Activated CD8-positive, alpha-beta T cell treated with anti-CD3 and anti-CD28 coated beads for 36 hours (primary cell): Measurements from ENCODE around the gene ARMC6. TPM values are rescaled to one million over a fixed set of nuclear protein-coding genes. Genes with fewer than 3 reads are reported as not detected.

ENCODE experiments used
- ATAC-seq: fragments of 200-7000 bp; cut with Tn5 transposase; one replicate; pipeline ENCODE4 v1.10.0; 2021; ENCODE audit warnings: mild to moderate bottlenecking, moderate library complexity
- CTCF ChIA-PET: fragments of 350-600 bp; sonication (Branson Sonifier 250); formaldehyde crosslinking; loops from one replicate; lab custom pipeline; 2021; ENCODE audit warnings: antibody characterized with exemption; lab: Charles Lee
- POLR2A ChIA-PET: fragments of 350-600 bp; sonication (Branson Sonifier 250); formaldehyde crosslinking; loops from one replicate; lab custom pipeline; 2021; ENCODE audit warnings: antibody characterized with exemption; lab: Charles Lee
- DNase-seq: peaks from one replicate; pipeline ENCODE4 v3.0.0-alpha.2; 2020
- H3K27ac Mint-ChIP-seq: one replicate; pipeline ENCODE4 v1.8.0; 2021; ENCODE audit warnings: mild to moderate bottlenecking, mixed read lengths
- H3K27me3 Mint-ChIP-seq: one replicate; pipeline ENCODE4 v1.8.0; 2021; ENCODE audit warnings: mixed read lengths
- H3K36me3 Mint-ChIP-seq: one replicate; pipeline ENCODE4 v1.8.0; 2021; ENCODE audit warnings: low read depth, mixed read lengths
- H3K4me1 Mint-ChIP-seq: one replicate; pipeline ENCODE4 v1.8.0; 2021; ENCODE audit warnings: low read depth, mixed read lengths
- H3K4me3 Mint-ChIP-seq: one replicate; pipeline ENCODE4 v1.8.0; 2021; ENCODE audit warnings: mild to moderate bottlenecking, moderate library complexity, mixed read lengths
- H3K9me3 Mint-ChIP-seq: one replicate; pipeline ENCODE4 v1.8.0; 2021; ENCODE audit warnings: mixed read lengths
- intact Hi-C: fragments of 100-400 bp; cut with micrococcal nuclease; formaldehyde crosslinking; loops from one replicate; pipeline ENCODE4 v1.10.0; 2022
- total RNA-seq, 2 experiments: library from RNA; stranded (reverse); gene quantifications; one replicate each; pipeline ENCODE4 v1.2.3, GENCODE V29; 2021
- TF ChIP-seq, protein P1 (sequence below): fragments of 200-600 bp; IDR thresholded peaks from one replicate; pipeline ENCODE4 v1.8.0; 2022; ENCODE audit warnings: antibody characterized with exemption, mild to moderate bottlenecking

ARMC6 gene
- total RNA-seq, 2 experiments from 2014 or later = 34.2 to 42.8 TPM

DNA sequence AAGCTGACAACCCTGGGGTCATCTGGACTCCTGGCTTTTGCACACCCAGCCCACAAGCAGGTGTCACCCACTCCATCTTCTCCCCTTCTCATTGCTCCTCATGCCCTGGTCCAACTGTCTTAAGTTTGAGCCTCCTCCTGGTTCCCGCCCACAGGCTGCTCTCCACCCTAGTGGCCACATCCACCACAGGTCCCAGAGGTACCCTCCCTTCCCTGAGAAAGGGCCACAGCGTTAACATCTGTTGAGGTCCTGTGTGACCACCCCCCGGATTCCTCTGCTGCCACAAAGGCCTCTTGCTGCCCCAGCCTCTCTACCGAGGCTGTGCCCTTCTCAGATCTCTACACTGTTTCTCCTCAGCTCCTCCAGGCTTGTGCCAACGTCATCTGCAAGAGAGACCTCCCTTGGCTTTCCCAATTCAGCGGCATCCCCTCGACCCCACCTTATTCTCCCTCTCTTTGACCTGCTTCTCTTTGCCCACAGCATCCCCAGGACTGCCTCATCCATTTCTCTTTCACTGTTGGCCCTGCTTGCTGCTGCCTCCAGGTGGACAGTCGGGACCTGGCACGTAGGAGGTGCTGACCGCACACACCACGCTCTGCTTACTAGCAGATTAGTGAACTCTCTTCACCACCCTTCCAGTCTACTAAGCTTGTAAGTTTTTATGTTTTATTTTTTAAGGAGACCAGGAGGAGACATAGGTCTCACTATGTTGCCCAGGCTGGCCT lies 33.3 kb upstream of the ARMC6 start:
- TF ChIP-seq, protein P1, sequence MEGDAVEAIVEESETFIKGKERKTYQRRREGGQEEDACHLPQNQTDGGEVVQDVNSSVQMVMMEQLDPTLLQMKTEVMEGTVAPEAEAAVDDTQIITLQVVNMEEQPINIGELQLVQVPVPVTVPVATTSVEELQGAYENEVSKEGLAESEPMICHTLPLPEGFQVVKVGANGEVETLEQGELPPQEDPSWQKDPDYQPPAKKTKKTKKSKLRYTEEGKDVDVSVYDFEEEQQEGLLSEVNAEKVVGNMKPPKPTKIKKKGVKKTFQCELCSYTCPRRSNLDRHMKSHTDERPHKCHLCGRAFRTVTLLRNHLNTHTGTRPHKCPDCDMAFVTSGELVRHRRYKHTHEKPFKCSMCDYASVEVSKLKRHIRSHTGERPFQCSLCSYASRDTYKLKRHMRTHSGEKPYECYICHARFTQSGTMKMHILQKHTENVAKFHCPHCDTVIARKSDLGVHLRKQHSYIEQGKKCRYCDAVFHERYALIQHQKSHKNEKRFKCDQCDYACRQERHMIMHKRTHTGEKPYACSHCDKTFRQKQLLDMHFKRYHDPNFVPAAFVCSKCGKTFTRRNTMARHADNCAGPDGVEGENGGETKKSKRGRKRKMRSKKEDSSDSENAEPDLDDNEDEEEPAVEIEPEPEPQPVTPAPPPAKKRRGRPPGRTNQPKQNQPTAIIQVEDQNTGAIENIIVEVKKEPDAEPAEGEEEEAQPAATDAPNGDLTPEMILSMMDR = no peak
- intact Hi-C loops = no loop called here
- Mint-ChIP-seq H3K4me3 (no peak overlapping the region), H3K9me3 (no peaks in the 10 kb centered on the region), H3K27me3 (no peaks in the 10 kb centered on the region), H3K36me3 (peaks cover 42% of the 10 kb centered on the region), H3K4me1 (peaks cover 12% of the 10 kb centered on the region), H3K27ac (no peak overlapping the region)
- DNase-seq = no peak
- CTCF ChIA-PET = interaction anchor here (1.6 kb wide), 1 partner anchor 13 kb away, joined by 4 read pairs; no protein-coding TSS in a partner anchor
- POLR2A ChIA-PET = no interaction called here
- no peak for ATAC-seq

DNA sequence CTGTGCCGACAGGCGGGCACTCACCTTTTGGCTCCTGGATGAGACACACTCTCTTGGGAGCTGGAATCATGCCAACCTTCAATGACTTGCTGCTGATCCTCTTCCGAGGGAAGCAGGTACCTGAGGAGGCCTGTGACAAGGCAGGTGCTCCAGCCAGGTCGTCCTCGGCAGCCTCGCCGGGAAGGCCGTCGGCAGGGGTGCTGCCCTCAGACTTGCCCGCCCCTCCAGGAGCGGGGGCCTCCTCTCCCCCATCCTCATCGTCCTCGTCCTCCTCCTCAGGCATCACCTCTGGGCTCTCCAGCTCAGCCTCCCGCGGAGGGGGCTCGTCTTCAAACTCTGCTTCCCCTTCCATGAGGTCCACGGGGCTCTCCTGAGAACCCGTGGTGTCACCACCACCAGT lies 29.3 kb upstream of the ARMC6 start:
- no peaks in the 10 kb centered on the region for H3K9me3 Mint-ChIP-seq
- DNase-seq (no peak), ATAC-seq (no peak)
- ChIA-PET CTCF (no interaction called here), POLR2A (interaction anchor here (0.8 kb wide), 1 partner anchor 78 kb away, joined by 4 read pairs; no protein-coding TSS in a partner anchor)
- peaks cover 12% of the 10 kb centered on the region for H3K4me1 Mint-ChIP-seq
- H3K36me3 Mint-ChIP-seq = peaks cover 45% of the 10 kb centered on the region
- intact Hi-C loops = no loop called here
- no peaks in the 10 kb centered on the region for H3K27me3 Mint-ChIP-seq
- no peak overlapping the region for H3K27ac Mint-ChIP-seq
- TF ChIP-seq, protein P1 = no peak
- H3K4me3 Mint-ChIP-seq = no peak overlapping the region

DNA sequence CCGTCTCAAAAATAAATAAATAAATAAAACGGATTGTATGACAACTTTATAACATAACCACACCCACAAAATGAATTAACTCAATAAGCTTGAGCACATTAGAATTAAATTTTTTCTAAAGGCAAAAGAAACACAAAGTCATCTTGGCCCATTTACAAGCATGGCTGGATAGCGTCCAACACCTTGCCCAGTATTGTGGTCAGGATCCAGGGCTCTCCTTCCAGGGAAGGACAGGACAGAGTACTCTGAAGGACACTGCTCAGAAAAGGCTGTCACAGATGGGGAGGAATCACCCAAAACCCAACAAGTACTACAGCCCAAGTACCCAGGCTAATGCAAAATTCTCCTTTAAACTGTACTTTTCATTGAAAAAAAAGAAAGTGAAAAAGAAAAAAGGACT lies 27.2 kb upstream of the ARMC6 start:
- no peak overlapping the region for H3K4me3 Mint-ChIP-seq
- no peaks in the 10 kb centered on the region for H3K27me3 Mint-ChIP-seq
- H3K36me3 Mint-ChIP-seq = peaks cover 45% of the 10 kb centered on the region
- intact Hi-C loops = no loop called here
- DNase-seq (no peak), ATAC-seq (no peak)
- TF ChIP-seq, protein P1 = no peak
- no peaks in the 10 kb centered on the region for H3K4me1 Mint-ChIP-seq
- no peaks in the 10 kb centered on the region for H3K9me3 Mint-ChIP-seq
- POLR2A ChIA-PET = no interaction called here
- CTCF ChIA-PET = no interaction called here
- H3K27ac Mint-ChIP-seq = no peak overlapping the region

DNA sequence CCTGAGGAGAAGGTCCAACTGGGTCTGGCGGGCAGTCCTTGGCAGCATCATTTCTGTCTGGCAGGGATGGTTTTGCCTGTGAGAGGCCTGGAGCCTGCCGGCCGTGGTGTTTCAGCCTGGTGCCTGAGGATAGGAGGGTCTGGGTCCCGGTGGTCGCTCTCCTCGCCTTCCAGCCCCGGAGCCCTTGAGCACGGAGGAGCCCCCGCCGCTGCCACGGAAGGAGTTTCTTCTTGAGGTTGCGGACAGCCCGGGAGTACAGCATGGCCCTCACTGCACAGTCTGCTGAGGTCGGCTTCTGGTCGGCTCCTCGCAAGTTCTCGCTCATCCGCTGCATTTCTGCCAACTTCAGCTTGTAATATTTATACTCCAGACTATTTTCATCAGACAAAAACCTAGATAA lies 23.5 kb upstream of the ARMC6 start:
- Mint-ChIP-seq H3K36me3 (peaks cover 39% of the 10 kb centered on the region), H3K9me3 (no peaks in the 10 kb centered on the region)

More for the DNA sequence above, 23.5 kb upstream of the ARMC6 start:
- TF ChIP-seq, protein P1 = no peak
- Mint-ChIP-seq H3K27ac (no peak overlapping the region), H3K27me3 (no peaks in the 10 kb centered on the region), H3K4me3 (no peak overlapping the region), H3K4me1 (no peaks in the 10 kb centered on the region)
- ATAC-seq (no peak), DNase-seq (no peak)
- intact Hi-C loops = no loop called here
- CTCF ChIA-PET = interaction anchor here (1.0 kb wide), 1 partner anchor 337 kb away, joined by 3 read pairs; no protein-coding TSS in a partner anchor
- POLR2A ChIA-PET = interaction anchor here (0.6 to 1.2 kb wide), 3 partner anchors 17 to 399 kb away, joined by 3 read pairs; no protein-coding TSS in a partner anchor
